HL-60 (cell line): ENCODE measurements around the gene ATPAF2.

Source experiments
- CTCF ChIP-seq: IDR thresholded peaks from one replicate; pipeline ENCODE4 v1.5.1; 2011; ENCODE audit warnings: low read length, control low read depth, inconsistent platforms; ENCODE audit not compliant: insufficient read depth
- GABPA ChIP-seq: IDR thresholded peaks from 2 replicates; pipeline ENCODE4 v1.6.1; 2012; ENCODE audit warnings: low read depth
- POLR2AphosphoS5 ChIP-seq: IDR thresholded peaks from 2 replicates; pipeline ENCODE4 v1.6.1; 2012; ENCODE audit warnings: low read depth
- REST ChIP-seq: IDR thresholded peaks from 2 replicates; pipeline ENCODE4 v1.6.1; 2012; ENCODE audit warnings: low read depth; ENCODE audit not compliant: insufficient replicate concordance
- SPI1 ChIP-seq: IDR thresholded peaks from 2 replicates; pipeline ENCODE4 v1.6.1; 2012; ENCODE audit warnings: low read depth, mild to moderate bottlenecking, borderline replicate concordance

DNA sequence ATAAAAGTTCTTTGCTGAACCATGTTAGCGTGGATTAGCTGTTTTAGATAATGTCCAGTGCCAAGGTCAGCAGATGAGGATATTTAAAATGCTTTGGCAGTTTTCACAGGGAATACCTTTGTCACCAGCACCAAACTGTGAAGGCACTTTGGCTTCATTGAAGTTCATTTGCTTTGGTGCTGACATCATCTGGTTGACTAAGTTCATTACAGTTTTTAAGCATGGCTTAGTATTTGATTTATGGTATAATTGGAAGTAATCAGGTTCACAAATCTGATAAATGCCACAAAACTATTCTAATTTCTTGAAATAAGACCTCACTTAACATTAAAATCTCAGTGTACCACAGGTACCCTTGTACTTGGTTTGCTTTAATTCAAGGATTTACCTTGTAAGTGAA, 4.5 kb upstream of the ATPAF2 start:
- TF ChIP-seq POLR2AphosphoS5 (no peak), CTCF (no peak), GABPA (no peak), SPI1 (no peak), REST (no peak)
